H1 (cell line): ENCODE data around the gene ZBP1. TPM values are rescaled to one million over a fixed set of nuclear protein-coding genes. Genes with fewer than 3 reads are reported as not detected.

Experiments used
- CTCF ChIA-PET: fragments of 300-600 bp; sonication (Branson Sonifier 250); formaldehyde crosslinking; loops from one replicate; lab custom pipeline; 2021; ENCODE audit not compliant: partially characterized antibody; lab: Charles Lee
- POLR2A ChIA-PET: fragments of 300-600 bp; sonication (Branson Sonifier 250); formaldehyde crosslinking; loops from one replicate; lab custom pipeline; 2021; ENCODE audit warnings: inconsistent platforms; ENCODE audit not compliant: partially characterized antibody; lab: Charles Lee
- DNase-seq, 2 experiments: peaks; one replicate each; pipeline versions ENCODE4 v3.0.0 to v3.0.0-alpha.2; 2010 to 2022; ENCODE audit warnings: low spot score in 2 of 2, low read depth in 1 of 2, mixed read lengths in 1 of 2
- FAIRE-seq: peaks from 2 replicates; lab custom pipeline; 2011; peaks lifted over from hg19 to GRCh38; lab: Jason Lieb, UNC
- H2AFZ ChIP-seq: 2 replicates; pipeline ENCODE4 v1.8.1; 2012; ENCODE audit warnings: low read length, inconsistent platforms
- H2AK5ac ChIP-seq: 2 replicates; pipeline ENCODE4 v1.6.1; 2013; ENCODE audit warnings: low read depth, low read length
- H2BK120ac ChIP-seq: replicated peaks from 2 replicates; pipeline ENCODE3; 2013; ENCODE audit warnings: low read depth, low read length, inconsistent platforms
- H2BK12ac ChIP-seq: 2 replicates; pipeline ENCODE4 v1.6.1; 2013; ENCODE audit warnings: low read depth, low read length
- H2BK15ac ChIP-seq: 2 replicates; pipeline ENCODE4 v1.6.1; 2013; ENCODE audit warnings: low read length
- H2BK20ac ChIP-seq: 2 replicates; pipeline ENCODE4 v1.6.1; 2013; ENCODE audit warnings: low read length
- H2BK5ac ChIP-seq: 2 replicates; pipeline ENCODE4 v1.6.1; 2013; ENCODE audit warnings: low read depth, low read length
- H3K14ac ChIP-seq: 2 replicates; pipeline ENCODE4 v1.6.1; 2013; ENCODE audit warnings: inconsistent platforms; ENCODE audit not compliant: insufficient read length
- H3K18ac ChIP-seq: 2 replicates; pipeline ENCODE4 v1.6.1; 2013; ENCODE audit warnings: low read length; ENCODE audit errors: extremely low read depth
- H3K23ac ChIP-seq: 2 replicates; pipeline ENCODE4 v1.6.1; 2013; ENCODE audit warnings: inconsistent platforms; ENCODE audit not compliant: insufficient read length
- H3K23me2 ChIP-seq: 2 replicates; pipeline ENCODE4 v1.6.1; 2013; ENCODE audit warnings: low read depth, low read length
- H3K27ac ChIP-seq: 2 replicates; pipeline ENCODE4 v1.6.1; 2011; ENCODE audit warnings: low read depth, low read length, inconsistent platforms
- H3K27me3 ChIP-seq, 4 experiments: replicated peaks in 1 of 4; 1 replicate in 1 of 4; 2 replicates in 3 of 4; pipeline versions ENCODE4 v1.6.1 to v1.8.1; 2011 to 2013; ENCODE audit warnings: low read length in 3 of 4, mild to moderate bottlenecking in 3 of 4, inconsistent platforms in 2 of 4, mixed read lengths in 2 of 4, moderate library complexity in 1 of 4; ENCODE audit not compliant: control insufficient read depth in 3 of 4, insufficient read depth in 3 of 4; ENCODE audit errors: extremely low read depth in 1 of 4
- H3K36me3 ChIP-seq, 4 experiments: 2 replicates each; pipeline versions ENCODE4 v1.6.1 to v1.8.1; 2011 to 2013; ENCODE audit warnings: mild to moderate bottlenecking in 4 of 4, low read length in 3 of 4, moderate library complexity in 2 of 4, control low read depth in 1 of 4, inconsistent platforms in 1 of 4; ENCODE audit not compliant: insufficient read depth in 4 of 4, control insufficient read depth in 2 of 4
- H3K4ac ChIP-seq: replicated peaks from 2 replicates; pipeline ENCODE3; 2013; ENCODE audit warnings: low read length, low read depth, mixed read lengths, inconsistent platforms; ENCODE audit not compliant: insufficient read length
- H3K4me1 ChIP-seq, 4 experiments: replicated peaks in 1 of 4; 1 replicate in 1 of 4; 2 replicates in 3 of 4; pipeline versions ENCODE4 v1.6.1 to v1.8.1; 2011 to 2013; ENCODE audit warnings: low read length in 3 of 4, inconsistent platforms in 2 of 4, mixed read lengths in 1 of 4; ENCODE audit not compliant: insufficient read depth in 4 of 4, control insufficient read depth in 3 of 4
- H3K4me2 ChIP-seq, 2 experiments: 2 replicates each; pipeline versions ENCODE4 v1.6.1 to v1.8.1; 2011 to 2013; ENCODE audit warnings: low read depth in 2 of 2, low read length in 2 of 2, control low read depth in 1 of 2, inconsistent platforms in 1 of 2, mild to moderate bottlenecking in 1 of 2; ENCODE audit not compliant: insufficient read depth in 1 of 2
- H3K4me3 ChIP-seq, 4 experiments: fragments of 200-600, 300-600 bp in 1 of 4; sonication (generic), shearing (Covaris generic), sonication (Bioruptor Twin) in 1 of 4; 2 replicates each; pipeline versions ENCODE4 v1.5.1 to v1.8.1; 2011 to 2016; ENCODE audit warnings: low read length in 4 of 4, low read depth in 3 of 4, control low read depth in 2 of 4, inconsistent platforms in 2 of 4, mild to moderate bottlenecking in 2 of 4, mixed read lengths in 1 of 4, moderate library complexity in 1 of 4; ENCODE audit not compliant: insufficient read depth in 2 of 4; ENCODE audit errors: extremely low read depth in 1 of 4
- H3K56ac ChIP-seq: replicated peaks from 2 replicates; pipeline ENCODE3; 2013; ENCODE audit warnings: low read depth, mild to moderate bottlenecking, mixed read lengths, low read length, inconsistent platforms; ENCODE audit not compliant: insufficient read length
- H3K79me1 ChIP-seq: 2 replicates; pipeline ENCODE4 v1.6.1; 2013; ENCODE audit warnings: low read depth, low read length, control low read depth
- H3K79me2 ChIP-seq, 2 experiments: 2 replicates each; pipeline versions ENCODE4 v1.6.1 to v1.8.1; 2012 to 2013; ENCODE audit warnings: low read length in 2 of 2, mild to moderate bottlenecking in 2 of 2, inconsistent platforms in 1 of 2; ENCODE audit not compliant: insufficient read depth in 2 of 2, control insufficient read depth in 1 of 2
- H3K9ac ChIP-seq, 4 experiments: replicated peaks in 1 of 4; 1 replicate in 1 of 4; 2 replicates in 3 of 4; pipeline versions ENCODE4 v1.6.1 to v1.8.1; 2011 to 2013; ENCODE audit warnings: low read depth in 3 of 4, low read length in 3 of 4, control low read depth in 2 of 4, mild to moderate bottlenecking in 2 of 4, moderate library complexity in 2 of 4, inconsistent platforms in 1 of 4; ENCODE audit errors: extremely low read depth in 1 of 4
- H3K9me3 ChIP-seq, 2 experiments: 2 replicates each; pipeline versions ENCODE4 v1.6.1 to v1.8.1; 2012 to 2013; ENCODE audit warnings: mild to moderate bottlenecking in 2 of 2, moderate library complexity in 2 of 2, control low read depth in 1 of 2, inconsistent platforms in 1 of 2, low read depth in 1 of 2, low read length in 1 of 2, mixed read lengths in 1 of 2; ENCODE audit not compliant: insufficient read depth in 2 of 2
- H4K20me1 ChIP-seq, 2 experiments: replicated peaks in 1 of 2; 2 replicates each; pipeline versions ENCODE3 to v1.8.1; 2011 to 2013; ENCODE audit warnings: inconsistent platforms in 2 of 2, low read length in 2 of 2, mild to moderate bottlenecking in 1 of 2; ENCODE audit not compliant: insufficient read depth in 2 of 2, control insufficient read depth in 1 of 2
- H4K5ac ChIP-seq: 2 replicates; pipeline ENCODE4 v1.6.1; 2013; ENCODE audit warnings: low read length, low read depth, mixed read lengths, inconsistent platforms; ENCODE audit not compliant: insufficient read length
- H4K8ac ChIP-seq: 2 replicates; pipeline ENCODE4 v1.8.0; 2013; ENCODE audit warnings: mild to moderate bottlenecking, moderate library complexity, low read length, inconsistent platforms; ENCODE audit not compliant: insufficient read depth; ENCODE audit errors: extremely low read depth
- H4K91ac ChIP-seq: replicated peaks from 2 replicates; pipeline ENCODE3; 2013; ENCODE audit warnings: low read length, mixed read lengths, inconsistent platforms; ENCODE audit not compliant: insufficient read length
- CHD2 ChIP-seq: IDR thresholded peaks from 2 replicates; pipeline ENCODE4 v1.6.1; 2012; ENCODE audit warnings: low read length, improper control_type of control experiment
- POLR2A ChIP-seq, 2 experiments: IDR thresholded peaks; 1 replicate in 1 of 2; 2 replicates in 1 of 2; pipeline ENCODE4 v1.6.1; 2011; ENCODE audit warnings: low read depth in 2 of 2, low read length in 2 of 2, mild to moderate bottlenecking in 2 of 2; ENCODE audit errors: control extremely low read depth in 1 of 2
- RBBP5 ChIP-seq: IDR thresholded peaks from 2 replicates; pipeline ENCODE4 v1.7.1; 2012; ENCODE audit warnings: low read depth, mild to moderate bottlenecking, inconsistent platforms, low read length, moderate library complexity, borderline replicate concordance
- TAF1 ChIP-seq: IDR thresholded peaks from 2 replicates; pipeline ENCODE4 v1.6.1; 2011; ENCODE audit warnings: mild to moderate bottlenecking, low read depth, low read length
- WGBS, 2 experiments: shearing (Covaris generic) in 1 of 2; methylation state at CpG; one replicate each; pipeline versions ENCODE4 v1.1.6 to v1.1.7; 2013 to 2015; ENCODE audit warnings: low lambda C conversion rate in 2 of 2, mixed read lengths in 2 of 2, inconsistent platforms in 1 of 2, low coverage in 1 of 2, missing lambda C conversion rate in 1 of 2; ENCODE audit not compliant: insufficient replicate concordance in 2 of 2, insufficient coverage in 1 of 2, insufficient read length in 1 of 2; ENCODE audit errors: extremely low coverage in 1 of 2, missing lambda C conversion rate in 1 of 2; 5-methylcytosine and 5-hydroxymethylcytosine counted together
- polyA plus RNA-seq, 7 experiments: library from polyadenylated mRNA; depleted of rRNA in 3 of 7; stranded (reverse) in 5 of 7; unstranded in 2 of 7; fragments of >200 nt in 5 of 7; fragments of 200-250 nt in 2 of 7; gene quantifications; 1 replicate in 5 of 7; 2 replicates in 1 of 7; 4 replicates in 1 of 7; pipeline versions ENCODE4 v1.2.1 to v1.2.3, GENCODE V29; 2011 to 2013; ENCODE audit warnings: missing spikeins in 2 of 7, mixed read lengths in 2 of 7
- total RNA-seq: library from RNA; stranded (reverse); fragmentation: NEBNext Ultra II Directional; extraction: Animal tissue kit (Norgen Biotek cat#: 25700); gene quantifications from 2 replicates; pipeline ENCODE4 v1.2.1, GENCODE V29; 2021

Gene ZBP1
- total and polyA plus RNA-seq, 2 of the 8 experiments (the other 6 are each of a cell fraction or from before 2014, with no cell fraction given), result not detected

DNA sequence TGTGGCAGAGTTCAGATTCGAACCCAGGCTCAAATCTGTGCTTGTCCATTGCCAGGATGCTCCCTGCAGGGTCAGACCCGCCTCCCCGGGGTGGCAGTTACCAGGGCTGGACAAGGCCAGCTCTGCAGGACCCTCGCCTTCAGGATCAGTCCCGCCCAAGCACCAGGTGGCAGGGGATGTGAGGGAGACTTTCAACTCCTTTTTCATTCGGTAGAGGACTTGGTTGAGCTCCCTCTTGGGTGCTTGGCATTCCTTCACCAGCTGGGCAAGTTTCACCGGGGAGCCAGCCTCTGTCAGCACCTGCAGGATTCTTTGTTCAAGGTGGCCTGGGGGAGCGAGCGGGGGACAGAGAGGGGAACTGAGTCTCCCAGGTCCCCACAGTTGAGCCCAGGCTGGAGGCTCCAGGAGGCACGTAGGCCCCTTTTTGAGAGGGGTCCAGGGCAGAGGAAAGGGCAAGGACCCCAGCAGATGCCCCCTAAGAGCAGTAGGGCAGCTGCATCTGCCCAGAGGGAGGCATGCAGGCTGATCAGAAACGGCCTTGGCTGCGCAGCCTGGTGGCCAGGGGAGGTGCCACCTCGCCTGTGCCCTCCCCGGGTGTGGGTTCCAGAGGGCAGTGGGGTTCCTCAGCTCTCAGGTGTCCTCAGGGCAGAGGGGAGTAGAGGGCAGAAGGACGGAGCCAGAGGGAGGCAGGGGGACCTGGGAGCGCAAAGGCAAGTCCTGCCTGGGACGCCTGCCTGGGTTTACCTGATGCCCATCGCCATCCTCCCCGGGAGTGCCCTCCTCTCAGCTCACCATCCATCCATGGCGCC, 3.9 kb downstream of the ZBP1 start:
- Histone ChIP-seq H2AFZ (no peak overlapping the region), H4K5ac (no peak overlapping the region), H4K8ac (no peak overlapping the region), H3K14ac (no peak overlapping the region), H3K23ac (no peak overlapping the region), H3K4me2 (no peak overlapping the region), H3K79me2 (no peaks in the 10 kb centered on the region), H3K4me1 (no peaks in the 10 kb centered on the region), H2BK120ac (no peak overlapping the region), H3K27ac (no peak overlapping the region), H3K4me3 (no peak overlapping the region), H3K9me3 (no peaks in the 10 kb centered on the region), H3K79me1 (no peaks in the 10 kb centered on the region), H3K23me2 (no peaks in the 10 kb centered on the region), H3K27me3 (no peaks in the 10 kb centered on the region), H3K9ac (no peak overlapping the region), H3K4ac (no peak overlapping the region), H3K18ac (no peak overlapping the region), H2AK5ac (no peak overlapping the region), H2BK15ac (no peak overlapping the region), H4K91ac (no peak overlapping the region), H2BK12ac (no peak overlapping the region), H4K20me1 (no peaks in the 10 kb centered on the region), H3K56ac (no peak overlapping the region), H3K36me3 (no peaks in the 10 kb centered on the region), H2BK20ac (no peak overlapping the region), H2BK5ac (no peak overlapping the region; the same call in 1 of the 2 replicates)
- POLR2A ChIA-PET, result no interaction called here
- WGBS, 2 experiments, result 92% methylated on average over 20 of the region's 20 CpGs; no CpG with 5 or more reads in 1 of the 2 experiments
- FAIRE-seq (no peak), DNase-seq (peak in 1 of 2 experiments; percentile 31)
- CTCF ChIA-PET, result interaction anchor here (0.6 to 2.1 kb wide), 6 partner anchors 22 to 593 kb away, joined by 3 to 6 read pairs (median 4); no protein-coding TSS in a partner anchor
- TF ChIP-seq POLR2A (IDR thresholded peaks at IDR 0.05; ENCODE audit: control extremely low read depth in 1 of 2, low read depth in 2 of 2, low read length in 2 of 2) (no peak), CHD2 (no peak), RBBP5 (no peak), TAF1 (no peak)
